Natural killer cell treated with Interleukin-12 subunit alpha and Interleukin-12 subunit beta and Interleukin-15 and Interleukin-18, amount 100 ng/mL, for 72 hours (primary cell): ENCODE measurements around the gene ABCA13. TPM values are rescaled to one million over a fixed set of nuclear protein-coding genes. Genes with fewer than 3 reads are reported as not detected.

Source experiments
- ATAC-seq, 2 donors: fragments of 150-1000 bp; cut with Tn5 transposase in 1 of 2; sonication (Bioruptor Pico), chemical (Tn5 transposase) in 1 of 2; 2 replicates each; pipeline ENCODE4 v1.10.0; 2021
- DNase-seq: peaks from one replicate; pipeline ENCODE4 v3.0.0; 2022; ENCODE audit warnings: low spot score
- H3K27ac Mint-ChIP-seq, 2 donors: 1 replicate in 1 of 2; 2 replicates in 1 of 2; pipeline ENCODE4 v1.8.0; 2022; ENCODE audit warnings: mixed read lengths in 2 of 2, mild to moderate bottlenecking in 1 of 2, moderate library complexity in 1 of 2
- H3K27me3 Mint-ChIP-seq, 2 donors: 1 replicate in 1 of 2; 2 replicates in 1 of 2; pipeline ENCODE4 v1.8.0; 2022; ENCODE audit warnings: mixed read lengths in 2 of 2
- H3K36me3 Mint-ChIP-seq: one replicate; pipeline ENCODE4 v1.8.0; 2022; ENCODE audit warnings: mixed read lengths
- H3K4me1 Mint-ChIP-seq, 2 donors: 1 replicate in 1 of 2; 2 replicates in 1 of 2; pipeline ENCODE4 v1.8.0; 2022; ENCODE audit warnings: low read depth in 2 of 2, mixed read lengths in 2 of 2, mild to moderate bottlenecking in 1 of 2
- H3K4me3 Mint-ChIP-seq: one replicate; pipeline ENCODE4 v1.8.0; 2022; ENCODE audit warnings: mixed read lengths
- H3K9me3 Mint-ChIP-seq: 2 replicates; pipeline ENCODE4 v1.8.0; 2022; ENCODE audit warnings: mixed read lengths
- total RNA-seq, 2 donors: library from RNA; stranded (reverse); gene quantifications; one replicate each; pipeline ENCODE4 v1.2.3, GENCODE V29; 2022

The ABCA13 gene
- total RNA-seq, 2 donors from 2014 or later, result not detected

GRCh38 chr7:48242846-48243245 lies 71.6 kb downstream of the ABCA13 start:
- Mint-ChIP-seq H3K27me3 (peaks cover 3 to 28% of the 10 kb centered on the region in 2 donors), H3K4me3 (no peak overlapping the region)
- ATAC-seq, result no peak

GRCh38 chr7:48244864-48245271 lies 73.6 kb downstream of the ABCA13 start:
- peaks cover 3 to 32% of the 10 kb centered on the region in 2 donors for H3K27me3 Mint-ChIP-seq
- DNase-seq (no peak), ATAC-seq (no peak)
- H3K27ac Mint-ChIP-seq, result no peak overlapping the region
- no peaks in the 10 kb centered on the region for H3K9me3 Mint-ChIP-seq
- no peaks in the 10 kb centered on the region for H3K4me1 Mint-ChIP-seq
- no peak overlapping the region for H3K4me3 Mint-ChIP-seq
- H3K36me3 Mint-ChIP-seq, result no peaks in the 10 kb centered on the region

More at GRCh38 chr7:48242846-48243245, 71.6 kb downstream of the ABCA13 start:
- no peak for DNase-seq
- H3K9me3 Mint-ChIP-seq, result no peaks in the 10 kb centered on the region
- H3K27ac Mint-ChIP-seq, result no peak overlapping the region
- no peaks in the 10 kb centered on the region for H3K36me3 Mint-ChIP-seq
- H3K4me1 Mint-ChIP-seq, result no peaks in the 10 kb centered on the region

- no peak overlapping the region for H3K27ac Mint-ChIP-seq
- DNase-seq, result no peak
- H3K4me3 Mint-ChIP-seq, result no peak overlapping the region
- H3K27me3 Mint-ChIP-seq, result peaks cover 3 to 31% of the 10 kb centered on the region in 2 donors
- no peaks in the 10 kb centered on the region for H3K9me3 Mint-ChIP-seq
- H3K4me1 Mint-ChIP-seq, result no peaks in the 10 kb centered on the region
- H3K36me3 Mint-ChIP-seq, result no peaks in the 10 kb centered on the region
- no peak for ATAC-seq
Observed at GRCh38 chr7:48245751-48246472, 74.7 kb downstream of the ABCA13 start.

- Mint-ChIP-seq H3K27ac (no peak overlapping the region), H3K27me3 (peaks cover 0 to 11% of the 10 kb centered on the region in 2 donors), H3K4me1 (no peaks in the 10 kb centered on the region), H3K4me3 (no peak overlapping the region), H3K9me3 (no peaks in the 10 kb centered on the region), H3K36me3 (no peaks in the 10 kb centered on the region)
- DNase-seq (no peak), ATAC-seq (no peak)
Observed at GRCh38 chr7:48249166-48249565, 77.9 kb downstream of the ABCA13 start.

GRCh38 chr7:48250441-48250951 lies 79.2 kb downstream of the ABCA13 start:
- Mint-ChIP-seq H3K36me3 (no peaks in the 10 kb centered on the region), H3K27me3 (peaks cover 0 to 6% of the 10 kb centered on the region in 2 donors), H3K9me3 (no peaks in the 10 kb centered on the region), H3K4me3 (no peak overlapping the region), H3K4me1 (no peaks in the 10 kb centered on the region), H3K27ac (no peak overlapping the region)
- DNase-seq, result no peak
- no peak for ATAC-seq

- H3K4me1 Mint-ChIP-seq, result no peaks in the 10 kb centered on the region
- H3K9me3 Mint-ChIP-seq, result no peaks in the 10 kb centered on the region
- no peak for DNase-seq
- no peak overlapping the region for H3K4me3 Mint-ChIP-seq
- H3K36me3 Mint-ChIP-seq, result no peaks in the 10 kb centered on the region
- ATAC-seq, result peak in 1 of 2 donors; percentile 65
- H3K27ac Mint-ChIP-seq, result no peak overlapping the region
- H3K27me3 Mint-ChIP-seq, result peaks cover 0 to 6% of the 10 kb centered on the region in 2 donors
Observed at GRCh38 chr7:48251766-48252165, 80.5 kb downstream of the ABCA13 start.

GRCh38 chr7:48252995-48253394 lies 81.7 kb downstream of the ABCA13 start:
- Mint-ChIP-seq H3K27ac (no peak overlapping the region), H3K4me3 (no peak overlapping the region), H3K36me3 (no peaks in the 10 kb centered on the region), H3K27me3 (peaks cover 0 to 14% of the 10 kb centered on the region in 2 donors), H3K4me1 (no peaks in the 10 kb centered on the region), H3K9me3 (no peaks in the 10 kb centered on the region)
- ATAC-seq (no peak), DNase-seq (no peak)

GRCh38 chr7:48255046-48255445 lies 83.8 kb downstream of the ABCA13 start:
- Mint-ChIP-seq H3K27ac (no peak overlapping the region), H3K36me3 (no peaks in the 10 kb centered on the region), H3K4me1 (no peaks in the 10 kb centered on the region), H3K9me3 (no peaks in the 10 kb centered on the region), H3K4me3 (peak overlapping the region; percentile 58), H3K27me3 (peaks cover 0 to 8% of the 10 kb centered on the region in 2 donors)
- DNase-seq, result no peak
- ATAC-seq, result peak in 1 of 2 donors; percentile 54

- DNase-seq (no peak), ATAC-seq (no peak)
- no peak overlapping the region for H3K27ac Mint-ChIP-seq
- no peak overlapping the region for H3K4me3 Mint-ChIP-seq
- no peaks in the 10 kb centered on the region for H3K36me3 Mint-ChIP-seq
- peaks cover 5 to 21% of the 10 kb centered on the region in 2 donors for H3K27me3 Mint-ChIP-seq
- no peaks in the 10 kb centered on the region for H3K9me3 Mint-ChIP-seq
- H3K4me1 Mint-ChIP-seq, result no peaks in the 10 kb centered on the region
Observed at GRCh38 chr7:48259463-48260280, 88.4 kb downstream of the ABCA13 start.

GRCh38 chr7:48261696-48262095 lies 90.4 kb downstream of the ABCA13 start:
- H3K36me3 Mint-ChIP-seq, result no peaks in the 10 kb centered on the region
- ATAC-seq, result no peak
- no peak for DNase-seq
- no peaks in the 10 kb centered on the region for H3K9me3 Mint-ChIP-seq
- H3K4me3 Mint-ChIP-seq, result no peak overlapping the region
- peaks cover 7 to 25% of the 10 kb centered on the region in 2 donors for H3K27me3 Mint-ChIP-seq
- H3K27ac Mint-ChIP-seq, result no peak overlapping the region
- H3K4me1 Mint-ChIP-seq, result no peaks in the 10 kb centered on the region

- no peak for DNase-seq
- Mint-ChIP-seq H3K36me3 (no peaks in the 10 kb centered on the region), H3K4me3 (no peak overlapping the region), H3K27me3 (peaks cover 7 to 20% of the 10 kb centered on the region in 2 donors), H3K9me3 (no peaks in the 10 kb centered on the region), H3K27ac (no peak overlapping the region), H3K4me1 (no peaks in the 10 kb centered on the region)
- no peak for ATAC-seq
Observed at GRCh38 chr7:48262606-48263310, 91.5 kb downstream of the ABCA13 start.

- no peak overlapping the region for H3K4me3 Mint-ChIP-seq
- no peaks in the 10 kb centered on the region for H3K36me3 Mint-ChIP-seq
- DNase-seq (no peak), ATAC-seq (no peak)
- no peaks in the 10 kb centered on the region for H3K9me3 Mint-ChIP-seq
- no peaks in the 10 kb centered on the region for H3K4me1 Mint-ChIP-seq
- peaks cover 7 to 20% of the 10 kb centered on the region in 2 donors for H3K27me3 Mint-ChIP-seq
- no peak overlapping the region for H3K27ac Mint-ChIP-seq
Observed at GRCh38 chr7:48263311-48263650, 92.0 kb downstream of the ABCA13 start.

GRCh38 chr7:48269066-48269465 lies 97.8 kb downstream of the ABCA13 start:
- Mint-ChIP-seq H3K36me3 (no peaks in the 10 kb centered on the region), H3K27me3 (peaks cover 2 to 7% of the 10 kb centered on the region in 2 donors)
- ATAC-seq, result no peak

More at GRCh38 chr7:48269066-48269465, 97.8 kb downstream of the ABCA13 start:
- DNase-seq, result no peak
- no peaks in the 10 kb centered on the region for H3K9me3 Mint-ChIP-seq
- no peak overlapping the region for H3K4me3 Mint-ChIP-seq
- no peak overlapping the region for H3K27ac Mint-ChIP-seq
- H3K4me1 Mint-ChIP-seq, result no peaks in the 10 kb centered on the region
